HCT116 (cell line): ENCODE data around the gene ERBB4. TPM values are rescaled to one million over a fixed set of nuclear protein-coding genes. Genes with fewer than 3 reads are reported as not detected.

Experiments
- ATAC-seq: fragments of 200-7000 bp; cut with Tn5 transposase; 2 replicates; pipeline ENCODE4 v1.9.1; 2020; ENCODE audit warnings: mild to moderate bottlenecking, moderate library complexity
- BruUV-seq: library from RNA; stranded (reverse); fragments of 400-500 nt; replicated peaks from 2 replicates; lab custom pipeline; 2021; lab: Mats Ljungman, UMichigan
- CTCF ChIA-PET: fragments of 300-600 bp; sonication (Branson Sonifier 250); formaldehyde crosslinking; loops from one replicate; lab custom pipeline; 2021; ENCODE audit warnings: antibody characterized with exemption; lab: Charles Lee
- POLR2A ChIA-PET: fragments of 300-600, 350-600 bp; sonication (Branson Sonifier 250); formaldehyde crosslinking; loops from one replicate; lab custom pipeline; 2021; ENCODE audit warnings: antibody characterized with exemption; lab: Charles Lee
- RAD21 ChIA-PET, 2 experiments: fragments of 300-600 bp; sonication (Branson Sonifier 250); formaldehyde crosslinking; loops; one replicate each; lab custom pipeline; 2023; ENCODE audit warnings: low total read pairs in 2 of 2; ENCODE audit not compliant: uncharacterized antibody in 2 of 2, unreplicated experiment in 2 of 2, low non-redundant PET in 1 of 2; lab: Charles Lee
- DNase-seq: peaks from one replicate; pipeline ENCODE4 v3.0.0-alpha.2; 2010; ENCODE audit warnings: low read depth, low spot score
- H2AFZ ChIP-seq: fragments of 200-600 bp; shearing (Covaris generic), sonication (generic); 2 replicates; pipeline ENCODE4 v1.6.1; 2017; ENCODE audit warnings: low read depth, mixed run types, mixed read lengths, antibody characterized with exemption, low read length; ENCODE audit not compliant: poor library complexity, severe bottlenecking
- H3K27ac ChIP-seq: 2 replicates; pipeline ENCODE4 v1.5.1; 2012; ENCODE audit warnings: low read depth, low read length
- H3K27me3 ChIP-seq: fragments of 200-600 bp; sonication (generic); 2 replicates; pipeline ENCODE4 v1.6.1; 2016; ENCODE audit warnings: mixed run types, low read length, mixed read lengths; ENCODE audit not compliant: insufficient read depth
- H3K36me3 ChIP-seq, 2 experiments: fragments of 200-500 bp in 1 of 2; fragments of 200-600 bp in 1 of 2; sonication (Bioruptor generic) in 1 of 2; sonication (generic) in 1 of 2; 2 replicates each; pipeline versions ENCODE4 v1.5.1 to v1.6.1; 2014 to 2016; ENCODE audit warnings: low read length in 2 of 2, inconsistent platforms in 1 of 2, mixed read lengths in 1 of 2, mixed run types in 1 of 2; ENCODE audit not compliant: insufficient read depth in 2 of 2, control insufficient read depth in 1 of 2
- H3K4me1 ChIP-seq, 2 experiments: fragments of 200-600 bp in 1 of 2; sonication (generic) in 1 of 2; 2 replicates each; pipeline versions ENCODE4 v1.5.1 to v1.6.1; 2012 to 2017; ENCODE audit warnings: low read length in 2 of 2, inconsistent platforms in 1 of 2, mild to moderate bottlenecking in 1 of 2, mixed read lengths in 1 of 2, mixed run types in 1 of 2, moderate library complexity in 1 of 2; ENCODE audit not compliant: insufficient read depth in 2 of 2, control insufficient read depth in 1 of 2
- H3K4me2 ChIP-seq: fragments of 200-600 bp; sonication (generic); 2 replicates; pipeline ENCODE4 v1.6.1; 2017; ENCODE audit warnings: mixed run types, low read length, mixed read lengths
- H3K4me3 ChIP-seq, 2 experiments: fragments of 200-600 bp in 1 of 2; sonication (generic) in 1 of 2; replicated peaks in 1 of 2; 2 replicates each; pipeline ENCODE4 v1.5.1; 2011 to 2016; ENCODE audit warnings: low read length in 2 of 2, control low read depth in 1 of 2, low read depth in 1 of 2, mild to moderate bottlenecking in 1 of 2, mixed read lengths in 1 of 2, mixed run types in 1 of 2
- H3K79me2 ChIP-seq: fragments of 200-600 bp; sonication (generic); 2 replicates; pipeline ENCODE4 v1.6.1; 2017; ENCODE audit warnings: mild to moderate bottlenecking, mixed run types, low read length, moderate library complexity, mixed read lengths; ENCODE audit not compliant: insufficient read depth
- H3K9ac ChIP-seq: fragments of 200-600 bp; sonication (generic); 2 replicates; pipeline ENCODE4 v1.6.1; 2016; ENCODE audit warnings: low read length, mixed read lengths
- H3K9me2 ChIP-seq: fragments of 200-600 bp; sonication (generic), shearing (Covaris generic); 2 replicates; pipeline ENCODE4 v1.6.1; 2017; ENCODE audit warnings: mixed run types, mild to moderate bottlenecking, moderate library complexity; ENCODE audit not compliant: insufficient read depth
- H3K9me3 ChIP-seq, 2 experiments: fragments of 200-500 bp in 1 of 2; fragments of 200-600 bp in 1 of 2; sonication (Bioruptor generic) in 1 of 2; sonication (generic) in 1 of 2; 2 replicates each; pipeline ENCODE4 v1.6.1; 2014 to 2017; ENCODE audit warnings: low read length in 2 of 2, mixed read lengths in 2 of 2, inconsistent platforms in 1 of 2, low read depth in 1 of 2, mild to moderate bottlenecking in 1 of 2, mixed run types in 1 of 2, moderate library complexity in 1 of 2; ENCODE audit not compliant: control insufficient read depth in 1 of 2, insufficient read depth in 1 of 2
- H4K20me1 ChIP-seq: fragments of 200-600 bp; sonication (generic), shearing (Covaris generic); 2 replicates; pipeline ENCODE4 v1.6.1; 2017; ENCODE audit warnings: mixed run types, mild to moderate bottlenecking, moderate library complexity; ENCODE audit not compliant: insufficient read depth
- ATF3 ChIP-seq: IDR thresholded peaks from 2 replicates; pipeline ENCODE4 v1.6.1; 2012
- CEBPB ChIP-seq: IDR thresholded peaks from 2 replicates; pipeline ENCODE4 v1.6.1; 2012; ENCODE audit warnings: low read depth
- ELF1 ChIP-seq: IDR thresholded peaks from 2 replicates; pipeline ENCODE4 v1.6.1; 2012; ENCODE audit warnings: low read depth, borderline replicate concordance
- FOSL1 ChIP-seq: IDR thresholded peaks from 2 replicates; pipeline ENCODE4 v1.6.1; 2012; ENCODE audit warnings: low read depth
- MAX ChIP-seq: IDR thresholded peaks from 2 replicates; pipeline ENCODE4 v1.6.1; 2012
- POLR2A ChIP-seq: IDR thresholded peaks from 2 replicates; pipeline ENCODE4 v1.7.0; 2011; ENCODE audit warnings: borderline replicate concordance; ENCODE audit not compliant: insufficient read depth, insufficient read length; ENCODE audit errors: extremely low read depth
- RAD21 ChIP-seq: IDR thresholded peaks from 2 replicates; pipeline ENCODE4 v1.6.1; 2012; ENCODE audit warnings: low read depth, mild to moderate bottlenecking
- ZNF274 ChIP-seq: fragments of 200-500 bp; sonication (Bioruptor generic); IDR thresholded peaks from 2 replicates; pipeline ENCODE4 v1.6.1; 2014; ENCODE audit warnings: mild to moderate bottlenecking, low read depth, low read length, inconsistent platforms
- intact Hi-C: fragments of 100-400 bp; cut with micrococcal nuclease; formaldehyde crosslinking; loops from 2 replicates; pipeline ENCODE4 v1.10.0; 2022
- total RNA-seq: library from RNA; stranded (reverse); gene quantifications from one replicate; pipeline ENCODE4 v1.2.1, GENCODE V29; 2021; ENCODE audit not compliant: unreplicated experiment
- TF ChIP-seq, protein P1 (sequence below), 3 experiments: fragments of 200-600 bp in 1 of 3; sonication (generic) in 1 of 3; IDR thresholded peaks in 2 of 3; conservative IDR thresholded peaks in 1 of 3; 2 replicates each; pipeline ENCODE4 v1.5.1; 2012 to 2017; ENCODE audit warnings: low read depth in 2 of 3, low read length in 2 of 3, antibody characterized with exemption in 1 of 3, borderline replicate concordance in 1 of 3, control low read depth in 1 of 3, mild to moderate bottlenecking in 1 of 3, mixed read lengths in 1 of 3, mixed run types in 1 of 3, moderate library complexity in 1 of 3; ENCODE audit not compliant: insufficient read depth in 1 of 3

Gene ERBB4
- total RNA-seq, 1 experiment from 2014 or later: 0.10 TPM

DNA sequence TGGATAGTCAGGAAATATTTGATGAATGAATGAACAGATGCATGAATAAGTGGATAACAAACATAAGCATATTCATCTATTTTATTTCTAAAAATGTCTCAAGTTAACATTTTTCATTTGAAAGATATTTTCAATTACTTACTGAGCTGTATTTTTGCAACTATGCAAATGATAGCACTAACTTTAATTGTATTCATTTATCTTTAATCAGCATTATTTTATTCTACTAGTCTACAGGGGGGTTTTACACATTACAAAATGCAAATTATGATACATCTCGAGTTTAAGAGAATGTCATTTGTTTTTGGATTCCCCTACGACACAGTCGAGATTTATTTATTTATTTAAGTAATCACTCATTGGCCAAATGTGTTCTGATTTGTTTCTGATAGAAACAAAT lies 530.6 kb downstream of the ERBB4 start:
- H3K9me2 ChIP-seq: no peaks in the 10 kb centered on the region
- no peak overlapping the region for H3K4me3 ChIP-seq
- no peak for ATAC-seq
- no peak overlapping the region for H2AFZ ChIP-seq
- no peak overlapping the region for H3K4me2 ChIP-seq
- H3K27ac ChIP-seq: no peak overlapping the region
- H3K27me3 ChIP-seq: no peaks in the 10 kb centered on the region
- no peaks in the 10 kb centered on the region for H3K79me2 ChIP-seq
- TF ChIP-seq ATF3 (no peak), POLR2A (no peak), RAD21 (no peak), CEBPB (no peak), FOSL1 (no peak)
- no peaks in the 10 kb centered on the region for H3K36me3 ChIP-seq
- no peaks in the 10 kb centered on the region for H3K4me1 ChIP-seq
- intact Hi-C loops: no loop called here
- no peak overlapping the region for H3K9ac ChIP-seq
- CTCF ChIA-PET: no interaction called here
- no peaks in the 10 kb centered on the region for H3K9me3 ChIP-seq
- BruUV-seq: no TSS peak
- H4K20me1 ChIP-seq: no peaks in the 10 kb centered on the region
- POLR2A ChIA-PET: no interaction called here
- RAD21 ChIA-PET: no interaction called here
- DNase-seq: no peak

DNA sequence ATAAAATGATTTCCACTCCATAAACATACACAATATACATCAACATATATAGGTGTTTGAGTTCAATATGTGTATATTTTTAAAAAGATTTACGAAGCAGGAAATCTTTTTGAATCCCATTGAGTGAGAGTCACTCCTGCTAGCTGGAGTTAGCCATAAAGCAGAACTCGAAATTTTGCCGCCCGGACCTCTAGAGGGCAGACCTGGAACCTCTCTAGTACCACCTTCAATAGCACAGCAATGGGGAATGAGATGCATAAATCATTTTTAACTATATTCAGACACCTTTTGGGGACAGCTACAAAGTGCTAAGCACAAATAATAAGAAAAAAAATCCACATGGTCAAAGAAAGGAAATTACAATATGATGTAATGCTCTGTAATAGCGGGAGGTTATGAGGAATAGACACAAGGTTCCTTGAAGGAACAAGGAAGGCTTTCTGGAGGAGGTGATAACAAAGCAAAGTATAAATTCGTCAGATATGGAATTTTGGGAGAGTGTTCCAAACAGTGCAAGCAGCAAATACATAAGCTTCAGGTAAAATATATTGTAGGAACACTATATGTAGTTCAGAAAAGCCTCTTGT lies 533.4 kb downstream of the ERBB4 start:
- ChIA-PET CTCF (interaction anchor here (0.8 to 1.9 kb wide), 9 partner anchors 9 to 543 kb away, joined by 3 to 5 read pairs (median 4); no protein-coding TSS in a partner anchor), RAD21 (interaction anchor here in 1 of 2 experiments (1.6 kb wide), 1 partner anchor 515 kb away, joined by 3 read pairs; no protein-coding TSS in a partner anchor), POLR2A (no interaction called here)
- Histone ChIP-seq H3K36me3 (no peaks in the 10 kb centered on the region), H4K20me1 (no peaks in the 10 kb centered on the region), H3K27me3 (no peaks in the 10 kb centered on the region), H3K79me2 (no peaks in the 10 kb centered on the region), H3K4me2 (no peak overlapping the region), H3K27ac (no peak overlapping the region), H3K9ac (no peak overlapping the region), H3K9me3 (no peaks in the 10 kb centered on the region), H3K9me2 (no peaks in the 10 kb centered on the region), H2AFZ (peak overlapping the region; percentile 88), H3K4me1 (no peaks in the 10 kb centered on the region), H3K4me3 (no peak overlapping the region)
- BruUV-seq: no TSS peak
- peak; percentile 98 for ATAC-seq
- intact Hi-C loops: no loop called here
- DNase-seq: peak; percentile 57
- TF ChIP-seq RAD21 (peak; percentile 56), ZNF274 (no peak), CEBPB (peak; percentile 51), ELF1 (no peak), MAX (0 out of 2 replicates have a peak, but pooled peaks have one; percentile 37)
- TF ChIP-seq, protein P1, sequence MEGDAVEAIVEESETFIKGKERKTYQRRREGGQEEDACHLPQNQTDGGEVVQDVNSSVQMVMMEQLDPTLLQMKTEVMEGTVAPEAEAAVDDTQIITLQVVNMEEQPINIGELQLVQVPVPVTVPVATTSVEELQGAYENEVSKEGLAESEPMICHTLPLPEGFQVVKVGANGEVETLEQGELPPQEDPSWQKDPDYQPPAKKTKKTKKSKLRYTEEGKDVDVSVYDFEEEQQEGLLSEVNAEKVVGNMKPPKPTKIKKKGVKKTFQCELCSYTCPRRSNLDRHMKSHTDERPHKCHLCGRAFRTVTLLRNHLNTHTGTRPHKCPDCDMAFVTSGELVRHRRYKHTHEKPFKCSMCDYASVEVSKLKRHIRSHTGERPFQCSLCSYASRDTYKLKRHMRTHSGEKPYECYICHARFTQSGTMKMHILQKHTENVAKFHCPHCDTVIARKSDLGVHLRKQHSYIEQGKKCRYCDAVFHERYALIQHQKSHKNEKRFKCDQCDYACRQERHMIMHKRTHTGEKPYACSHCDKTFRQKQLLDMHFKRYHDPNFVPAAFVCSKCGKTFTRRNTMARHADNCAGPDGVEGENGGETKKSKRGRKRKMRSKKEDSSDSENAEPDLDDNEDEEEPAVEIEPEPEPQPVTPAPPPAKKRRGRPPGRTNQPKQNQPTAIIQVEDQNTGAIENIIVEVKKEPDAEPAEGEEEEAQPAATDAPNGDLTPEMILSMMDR (IDR thresholded peaks at IDR 0.05 in 2 of 3, conservative IDR thresholded peaks at IDR 0.05 in 1 of 3; ENCODE audit: borderline replicate concordance in 1 of 3, insufficient read depth in 1 of 3, low read depth in 2 of 3, low read length in 2 of 3): peak; percentile 30 to 76 (median 75); a peak in 4 of 6 replicates
